ENCODE measurements around the gene MRTFA.

DNA sequence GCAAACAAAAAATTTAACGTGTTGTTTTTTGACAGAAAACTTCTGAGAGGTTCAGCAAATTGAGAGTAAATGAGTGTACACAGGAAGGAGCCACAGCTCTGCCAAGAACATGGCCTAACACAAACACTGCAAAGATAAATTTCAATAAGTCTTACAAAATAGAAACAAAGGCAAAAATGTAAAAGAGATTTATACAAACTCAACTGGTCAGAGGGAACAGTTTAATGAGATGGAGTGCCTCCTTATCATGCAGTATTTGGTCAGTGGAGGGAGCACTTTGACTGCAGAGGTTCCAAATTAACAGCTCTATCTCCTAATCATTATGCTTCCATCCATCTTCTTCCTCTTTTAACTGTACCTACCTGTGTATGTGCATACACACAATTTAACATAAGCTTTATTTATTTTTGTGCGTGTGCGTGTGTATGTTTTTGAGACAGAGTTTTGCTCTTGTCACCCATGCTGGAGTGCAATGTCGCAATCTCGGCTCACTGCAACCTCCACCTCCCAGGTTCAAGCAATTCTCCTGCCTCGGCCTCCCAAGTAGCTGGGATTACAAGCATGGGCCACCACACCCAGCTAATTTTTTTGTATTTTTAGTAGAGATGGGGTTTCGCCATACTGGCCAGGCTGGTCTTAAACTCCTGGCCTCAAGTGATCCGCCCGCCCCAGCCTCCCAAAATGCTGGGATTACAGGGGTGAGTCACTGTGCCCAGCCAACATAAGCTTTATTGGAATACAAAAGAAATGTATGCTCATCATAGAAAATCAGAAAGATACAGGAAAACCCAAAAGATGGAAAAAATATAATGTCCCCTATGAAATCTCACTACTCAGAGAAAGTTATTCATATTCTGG is 111.9 kb downstream of the MRTFA start:
- TF ChIP-seq POLR2A (IDR thresholded peaks at IDR 0.05) (no peak), CTCF (IDR thresholded peaks at IDR 0.05) (peak in 2 of 4 experiments; percentile 29 to 34), EP300 (IDR thresholded peaks at IDR 0.05) (no peak), POLR2AphosphoS5 (IDR thresholded peaks at IDR 0.05) (no peak)
